ENCODE data around the gene KCNG2. TPM values are rescaled to one million over a fixed set of nuclear protein-coding genes. Genes with fewer than 3 reads are reported as not detected.

Gene KCNG2
- total and polyA plus RNA-seq, 2 of the 8 experiments (the other 6 are each of a cell fraction or from before 2014, with no cell fraction given): 0.19 to 0.74 TPM

DNA sequence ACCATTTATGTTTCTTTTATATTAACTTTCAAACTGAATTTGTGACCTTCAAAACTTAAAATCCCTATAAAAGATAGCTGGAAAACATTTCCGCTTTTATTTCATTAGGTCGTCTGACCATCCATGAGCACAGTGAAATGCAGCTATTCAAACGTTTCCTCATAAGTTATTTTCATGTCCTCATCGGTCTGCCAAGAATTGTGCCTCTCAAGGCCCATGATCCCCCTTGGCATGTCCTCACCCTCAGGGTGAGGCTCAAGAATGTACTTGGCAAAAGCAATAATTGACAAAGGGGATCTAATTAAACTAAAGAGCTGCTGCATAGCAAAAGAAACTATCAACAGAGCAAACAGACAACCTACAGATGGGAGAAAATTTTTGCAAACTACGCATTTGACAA is 141.4 kb downstream of the KCNG2 start (continued):
- TF ChIP-seq, protein P1, sequence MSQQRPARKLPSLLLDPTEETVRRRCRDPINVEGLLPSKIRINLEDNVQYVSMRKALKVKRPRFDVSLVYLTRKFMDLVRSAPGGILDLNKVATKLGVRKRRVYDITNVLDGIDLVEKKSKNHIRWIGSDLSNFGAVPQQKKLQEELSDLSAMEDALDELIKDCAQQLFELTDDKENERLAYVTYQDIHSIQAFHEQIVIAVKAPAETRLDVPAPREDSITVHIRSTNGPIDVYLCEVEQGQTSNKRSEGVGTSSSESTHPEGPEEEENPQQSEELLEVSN (IDR thresholded peaks at IDR 0.05): no peak
- TF ChIP-seq EGR1 (IDR thresholded peaks at IDR 0.05; ENCODE audit: borderline replicate concordance, low read depth, low read length): no peak

Measured in H1 (cell line).